HG02973 (cell line): ENCODE results near the gene CCNL2.
A peak's percentile ranks its signal among the peaks of the same experiment; 100 is the strongest.
"Not testable (repeated sequence)": the region's sequence is repeated elsewhere in the genome, so short reads cannot be mapped to it uniquely, and the experiment has no call there.

Experiments used
- ATAC-seq: cut with Tn5 transposase; IDR thresholded peaks from one replicate; pipeline ENCODE4 v1.9.1; 2021; ENCODE audit warnings: moderate library complexity; ENCODE audit not compliant: unreplicated experiment

The CCNL2 gene

GRCh38 chr1:1421147-1421906 lies 22.2 kb upstream of the CCNL2 start, which contains the start of gene ANKRD65:
ANKRD65 (minus strand) TSS chr1:1421276; CDS start chr1:1421005, 271 bp downstream.
- no peak for ATAC-seq

DNA sequence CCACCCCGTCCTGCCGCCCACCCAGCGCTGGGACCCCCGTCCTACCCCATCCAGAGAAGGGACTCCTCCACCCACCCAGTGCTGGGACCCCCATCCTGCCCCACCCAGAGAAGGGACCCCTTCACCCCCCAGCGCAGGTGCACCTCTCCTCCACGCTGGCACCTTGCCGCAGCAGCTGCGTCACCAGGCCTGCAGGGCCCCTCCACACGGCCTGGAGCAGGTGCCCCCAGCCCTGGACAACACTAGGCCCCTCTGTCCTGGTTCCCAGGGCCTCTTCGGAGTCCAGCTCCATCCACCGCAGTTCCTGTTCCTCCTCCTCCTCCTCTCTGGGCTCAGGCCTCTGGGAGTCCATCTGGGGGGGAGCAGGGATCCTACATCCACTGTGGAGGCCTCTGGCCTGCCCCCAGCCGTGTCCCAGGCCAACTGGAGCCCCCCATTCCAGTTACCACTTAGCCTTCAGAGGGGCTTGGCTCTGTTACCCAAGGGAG lies 21.6 kb upstream of the CCNL2 start:
- ATAC-seq = no peak

- no peak for ATAC-seq
These were observed 20.9 kb upstream of the CCNL2 start for GRCh38 chr1:1419813-1420653.

- no peak for ATAC-seq
These were observed 20.3 kb upstream of the CCNL2 start for GRCh38 chr1:1419363-1419812.

DNA sequence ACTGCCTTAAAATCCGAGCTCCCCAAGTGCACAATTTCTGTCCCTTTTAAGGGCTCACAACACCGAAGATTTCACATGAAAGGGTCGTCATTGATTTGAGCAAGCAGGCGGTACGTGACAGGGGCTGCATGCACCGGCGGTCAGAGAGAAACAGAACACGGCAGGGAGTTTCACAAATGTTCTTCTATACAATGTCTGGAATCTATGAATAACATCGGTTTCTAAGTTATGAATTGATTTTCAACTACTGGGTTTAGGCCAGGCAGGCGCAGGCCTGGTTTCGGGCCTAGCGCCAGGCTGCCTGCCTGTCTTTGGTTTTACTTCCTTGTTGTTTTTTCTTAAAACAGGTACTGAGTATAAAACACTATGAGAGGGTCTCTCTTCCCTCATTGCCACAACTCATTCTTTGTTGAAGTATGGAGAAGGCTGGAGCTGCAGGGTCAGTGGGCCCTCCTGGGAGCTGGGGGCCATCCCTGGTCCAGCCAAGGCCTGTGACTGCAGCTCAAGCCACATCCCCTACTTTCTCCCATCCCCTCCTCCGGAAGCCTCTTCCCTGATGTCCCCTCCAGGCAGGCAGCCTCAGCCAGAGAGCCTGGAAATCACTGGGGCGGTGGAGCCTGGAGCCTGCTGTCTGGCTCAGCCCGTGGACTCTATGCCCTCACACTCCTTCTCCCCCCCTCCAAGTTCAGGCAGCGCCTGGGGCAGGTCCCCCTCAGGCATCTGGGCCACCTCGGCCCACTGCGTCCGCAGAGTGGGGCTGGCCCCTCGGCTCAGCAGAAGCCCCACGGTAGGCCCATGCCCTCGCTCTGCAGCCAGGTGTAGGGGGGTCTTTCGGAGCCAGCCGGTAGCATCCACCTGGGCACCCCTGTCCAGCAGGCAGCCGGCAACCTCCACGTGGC lies 19.6 kb upstream of the CCNL2 start:
- no peak for ATAC-seq

DNA sequence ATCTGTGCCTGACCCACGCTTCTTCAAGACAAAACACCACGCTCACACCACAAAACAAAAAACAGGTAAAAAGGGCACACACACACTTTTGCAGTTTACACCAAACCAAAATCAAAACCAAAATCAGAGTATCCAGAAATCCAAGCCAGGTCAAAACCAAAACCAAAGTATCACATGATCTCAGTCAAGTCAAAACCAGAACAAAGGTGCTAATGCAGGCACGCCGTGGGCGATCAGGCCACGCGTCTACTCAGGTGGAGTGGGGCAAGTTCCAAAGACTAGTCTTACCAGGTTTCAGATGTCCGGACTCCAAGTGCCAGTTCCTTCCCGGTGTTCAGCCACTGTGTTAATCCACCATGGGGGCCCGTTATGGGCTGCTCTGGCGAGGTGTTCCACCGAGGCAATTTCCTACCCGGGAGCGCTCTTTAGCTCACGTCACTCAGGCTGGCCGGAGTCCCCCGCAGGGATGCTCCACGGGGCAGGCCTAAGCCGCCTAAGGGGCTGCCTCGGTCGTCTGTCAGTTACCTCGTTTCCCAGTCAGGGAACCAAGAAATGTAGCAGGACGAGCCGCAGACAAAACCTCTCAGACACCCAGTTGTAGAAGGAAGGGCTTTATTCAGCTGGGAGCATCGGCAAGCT lies 18.8 kb upstream of the CCNL2 start:
- ATAC-seq = not testable (repeated sequence)

GRCh38 chr1:1417396-1417795 lies 18.3 kb upstream of the CCNL2 start:
- ATAC-seq = not testable (repeated sequence)

GRCh38 chr1:1415751-1416150 lies 16.6 kb upstream of the CCNL2 start:
- no peak for ATAC-seq

DNA sequence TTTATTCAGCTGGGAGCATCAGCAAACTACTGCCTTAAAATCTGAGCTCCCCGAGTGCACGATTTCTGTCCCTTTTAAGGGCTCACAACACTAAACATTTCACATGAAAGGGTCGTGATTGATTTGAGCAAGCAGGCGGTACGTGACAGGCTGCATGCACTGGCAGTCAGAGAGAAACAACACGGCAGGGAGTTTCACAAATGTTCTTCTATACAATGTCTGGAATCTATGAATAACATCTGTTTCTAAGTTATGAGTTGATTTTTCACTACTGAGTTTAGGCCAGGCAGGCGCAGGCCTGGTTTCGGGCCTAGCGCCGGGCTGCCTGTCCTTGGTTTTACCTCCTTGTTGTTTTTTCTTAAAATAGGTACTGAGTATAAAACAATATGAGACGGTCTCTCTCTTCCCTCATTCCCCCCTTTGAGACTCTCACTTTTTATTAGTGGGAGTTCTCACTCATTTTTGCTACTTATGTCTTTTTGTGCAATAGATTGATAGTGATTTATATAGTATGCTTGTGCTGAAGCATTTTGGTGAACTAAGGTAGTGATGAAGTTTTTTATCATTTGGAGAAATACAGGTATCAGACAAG lies 13.3 kb upstream of the CCNL2 start:
- ATAC-seq = not testable (repeated sequence)

- ATAC-seq = no peak
These were observed 12.5 kb upstream of the CCNL2 start for GRCh38 chr1:1411626-1412025.

DNA sequence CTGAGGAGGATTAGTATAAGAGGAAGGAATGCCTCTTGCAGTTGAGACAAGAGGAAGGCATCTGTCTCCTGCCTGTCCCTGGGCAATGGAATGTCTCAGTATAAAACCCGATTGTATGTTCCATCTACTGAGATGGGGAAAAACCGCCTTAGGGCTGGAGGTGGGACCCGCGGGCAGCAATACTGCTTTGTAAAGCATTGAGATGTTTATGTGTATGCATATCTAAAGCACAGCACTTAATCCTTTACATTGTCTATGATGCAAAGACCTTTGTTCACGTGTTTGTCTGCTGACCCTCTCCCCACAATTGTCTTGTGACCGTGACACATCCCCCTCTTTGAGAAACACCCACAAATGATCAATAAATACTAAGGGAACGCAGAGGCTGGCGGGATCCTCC lies 11.1 kb upstream of the CCNL2 start:
- ATAC-seq = not testable (repeated sequence)

DNA sequence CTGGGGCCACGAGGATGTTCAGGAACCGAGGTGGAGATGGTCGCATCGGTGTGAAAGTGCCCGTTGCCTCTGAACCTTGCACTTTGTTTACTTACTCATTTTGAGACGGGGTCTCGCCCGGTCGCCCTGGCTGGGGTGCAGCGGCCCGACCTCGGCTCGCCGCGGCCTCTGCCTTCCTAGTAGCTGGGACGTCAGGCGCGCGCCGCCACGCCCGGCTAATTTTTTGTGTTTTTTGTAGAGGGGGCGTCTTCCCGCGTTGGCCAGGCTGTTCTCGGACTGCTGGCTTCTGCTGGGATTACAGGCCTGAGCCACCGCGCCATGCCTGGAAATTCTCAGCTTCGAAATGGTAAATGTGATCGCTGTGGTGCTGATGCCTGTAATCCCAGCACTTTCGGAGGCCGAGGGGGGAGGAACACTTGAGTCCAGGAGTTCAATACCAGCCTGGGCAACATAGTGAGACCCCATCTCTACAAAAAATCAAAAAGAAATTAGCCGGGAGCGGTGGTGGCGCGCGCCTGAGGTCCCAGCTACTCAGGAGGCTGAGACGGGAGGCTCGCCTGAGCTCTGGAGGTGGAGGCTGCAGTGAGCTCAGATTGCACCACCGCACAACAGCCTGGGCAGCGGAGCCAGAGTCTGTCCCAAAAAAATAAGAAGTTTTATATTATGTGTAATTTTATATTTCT lies 8.6 kb upstream of the CCNL2 start:
- no peak for ATAC-seq

DNA sequence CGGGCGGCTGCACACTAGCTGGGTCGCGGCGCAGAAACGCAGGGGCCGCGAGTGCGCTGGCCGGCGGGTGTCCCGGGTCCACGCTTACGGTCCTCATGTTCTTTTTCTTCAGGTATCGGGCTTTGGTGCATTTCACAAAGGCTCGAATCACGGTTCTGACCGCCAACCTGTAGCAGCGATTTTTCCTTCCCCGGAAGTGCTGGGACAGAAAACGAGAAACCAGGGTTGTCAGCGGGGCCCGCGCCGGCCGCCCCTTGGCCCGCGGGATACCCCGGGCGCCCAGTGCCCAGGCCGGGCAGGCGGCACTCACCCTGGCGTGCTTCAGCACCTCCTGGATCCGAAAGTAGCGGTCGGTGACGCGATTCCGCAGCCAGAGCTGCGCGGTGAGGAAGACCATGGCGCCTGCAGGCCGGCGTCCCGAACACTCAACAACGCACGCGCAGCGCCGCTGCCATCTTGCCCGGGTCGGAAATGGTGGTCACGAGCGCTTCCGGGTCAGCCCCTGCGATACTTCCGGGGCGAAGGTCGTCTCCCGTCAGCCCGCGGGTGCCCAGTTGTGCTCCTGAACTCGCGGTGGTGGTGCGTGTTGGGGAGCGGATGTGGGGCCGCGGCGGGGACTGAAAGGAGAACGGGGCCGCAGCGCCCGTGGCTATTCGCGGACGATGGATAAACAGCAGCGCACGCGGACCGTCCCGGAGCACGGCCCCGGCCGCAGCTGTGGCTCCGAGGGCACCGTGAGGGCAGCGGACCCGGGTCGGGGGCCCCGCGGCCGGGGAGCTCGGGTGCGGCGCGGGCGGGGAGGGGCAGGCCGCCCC lies 7.9 kb upstream of the CCNL2 start, which contains the start of gene MRPL20:
Gene MRPL20 (minus strand): TSS at position 473 of the 815 bp plus-strand sequence. CDS start 76 bp downstream, at position 397.
- ATAC-seq = peak; percentile 86

- no peak for ATAC-seq
These were observed 7.1 kb upstream of the CCNL2 start for GRCh38 chr1:1406101-1406820.

- ATAC-seq = no peak
These were observed 4.5 kb upstream of the CCNL2 start for GRCh38 chr1:1403653-1404052.

DNA sequence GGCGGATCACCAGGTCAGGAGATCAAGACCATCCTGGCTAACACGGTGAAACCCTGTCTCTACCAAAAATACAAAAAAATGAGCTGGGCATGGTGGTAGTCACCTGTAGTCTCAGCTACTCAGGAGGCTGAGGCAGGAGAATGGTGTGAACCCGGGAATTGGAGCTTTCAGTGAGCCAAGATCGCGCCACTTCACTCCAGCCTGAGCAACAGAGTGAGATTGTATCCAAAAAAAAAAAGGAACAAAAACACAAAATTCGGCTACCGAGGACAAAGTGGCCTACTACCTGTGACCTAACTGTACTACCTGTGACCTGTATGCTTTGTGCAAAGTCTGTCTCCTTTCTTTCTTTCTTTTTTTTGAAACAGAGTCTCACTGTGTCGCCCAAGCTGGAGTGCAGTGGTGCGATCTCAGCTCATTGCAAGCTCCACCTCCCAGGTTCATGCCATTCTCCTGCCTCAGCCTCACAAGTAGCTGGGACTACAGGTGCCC lies 3.8 kb upstream of the CCNL2 start:
- ATAC-seq = not testable (repeated sequence)

DNA sequence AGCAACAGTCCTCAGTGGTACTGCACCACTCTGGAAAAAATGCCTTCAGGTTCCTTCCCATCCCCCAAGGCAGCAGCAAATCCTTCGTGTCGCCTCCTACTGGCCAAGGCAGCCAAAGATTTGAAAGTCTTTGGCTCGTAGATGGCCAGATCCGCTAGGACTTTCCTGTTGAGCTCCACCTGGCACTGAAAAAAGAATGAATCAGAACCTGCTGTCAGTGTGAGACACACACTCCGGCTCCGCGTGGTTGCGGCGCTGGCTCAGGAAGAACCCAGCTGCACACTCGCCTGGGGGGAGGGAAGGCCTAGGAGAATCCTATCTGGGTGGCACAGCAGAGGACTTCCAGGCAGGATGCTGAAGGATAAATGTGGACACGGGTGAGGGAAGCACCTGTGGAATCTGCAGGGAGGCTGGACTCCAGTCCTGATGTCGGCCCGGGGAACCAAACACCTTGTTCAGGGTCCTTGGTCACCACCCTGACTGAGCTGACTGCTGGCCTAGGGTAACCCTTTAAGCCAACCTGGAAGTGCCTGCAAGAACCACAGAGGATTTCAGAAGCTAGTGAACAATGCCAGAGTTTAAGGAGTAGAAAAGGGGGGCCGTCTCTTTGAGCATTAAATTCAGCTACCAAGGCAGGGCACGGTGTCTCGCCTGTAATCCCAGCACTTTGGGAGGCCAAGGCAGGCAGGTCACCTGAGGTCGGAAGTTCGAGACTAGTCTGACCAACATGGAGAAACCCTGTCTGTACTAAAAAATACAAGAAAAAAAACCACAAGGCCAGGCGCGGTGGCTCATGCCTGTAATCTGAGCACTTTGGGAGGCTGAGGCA lies 3.2 kb upstream of the CCNL2 start:
- no peak for ATAC-seq
